Transverse colon (tissue), 4 donors: ENCODE measurements around the gene C11orf68. TPM values are rescaled to one million over a fixed set of nuclear protein-coding genes. Genes with fewer than 3 reads are reported as not detected.
"Not testable (repeated sequence)": the region's sequence is repeated elsewhere in the genome, so short reads cannot be mapped to it uniquely, and the experiment has no call there.

Experiments
- DNase-seq: peaks from one replicate; pipeline ENCODE4 v3.0.0-alpha.2; 2019
- H3K27ac ChIP-seq, 4 donors: fragments of 200-600 bp; sonication (generic); 2 replicates each; pipeline ENCODE4 v1.5.1; 2016 to 2018; ENCODE audit warnings: inconsistent platforms in 4 of 4
- H3K27me3 ChIP-seq: fragments of 200-600 bp; sonication (generic); 2 replicates; pipeline ENCODE4 v1.5.1; 2017; ENCODE audit warnings: inconsistent platforms
- H3K36me3 ChIP-seq, 4 donors: fragments of 200-600 bp; sonication (generic); 2 replicates each; pipeline ENCODE4 v1.5.1; 2017 to 2019; ENCODE audit warnings: inconsistent platforms in 4 of 4
- H3K4me1 ChIP-seq, 4 donors: fragments of 200-600 bp; sonication (generic); 2 replicates each; pipeline ENCODE4 v1.5.1; 2017 to 2020; ENCODE audit warnings: inconsistent platforms in 4 of 4
- H3K4me3 ChIP-seq, 4 donors: fragments of 200-600 bp; sonication (generic); 1 replicate in 1 of 4; 2 replicates in 3 of 4; pipeline versions ENCODE4 v1.5.1 to v1.6.1; 2017 to 2019; ENCODE audit warnings: inconsistent platforms in 4 of 4
- H3K9me3 ChIP-seq, 2 donors: fragments of 200-600 bp; sonication (generic); 2 replicates each; pipeline ENCODE4 v1.5.1; 2017 to 2019; ENCODE audit warnings: inconsistent platforms in 2 of 2
- EP300 ChIP-seq: sonication (generic); formaldehyde crosslinking; IDR thresholded peaks from one replicate; pipeline ENCODE4 v1.6.1; 2017; ENCODE audit warnings: antibody characterized with exemption, low read depth
- POLR2A ChIP-seq: fragments of 450-650 bp; IDR thresholded peaks from one replicate; pipeline ENCODE4 v1.6.1; 2016; ENCODE audit warnings: antibody characterized with exemption, mild to moderate bottlenecking, moderate library complexity
- POLR2AphosphoS5 ChIP-seq, 3 donors: sonication (generic); formaldehyde crosslinking; IDR thresholded peaks; one replicate each; pipeline ENCODE4 v1.6.1; 2016; ENCODE audit warnings: antibody characterized with exemption in 3 of 3
- WGBS, 2 donors: methylation state at CpG; one replicate each; pipeline ENCODE4 v1.1.5; 2018; ENCODE audit warnings: low coverage in 1 of 2; 5-methylcytosine and 5-hydroxymethylcytosine counted together
- in situ Hi-C, 4 donors: fragments of 200-750 bp; cut with MboI; loops; one replicate each; pipeline versions ENCODE4 v1.15.0 to v1.15.1; 2017; ENCODE audit warnings: low sequenced_read_pairs in 3 of 4, low pct_ligation_motif_present in 1 of 4, low pct_unique_long_range_greater_than_20kb in 1 of 4
- intact Hi-C: fragments of 100-400 bp; cut with DNase I; formaldehyde crosslinking; loops from one replicate; pipeline ENCODE4 v1.15.1; 2023; ENCODE audit warnings: low total_unique reads
- total RNA-seq, 4 donors: library from RNA; depleted of rRNA; stranded (reverse); fragments of >200 nt; gene quantifications; one replicate each; pipeline ENCODE4 v1.1.0, GENCODE V29; 2016
- TF ChIP-seq, protein P1 (sequence below), 5 experiments: fragments of 200-600 bp in 3 of 5; fragments of 450-650 bp in 2 of 5; sonication (generic) in 3 of 5; IDR thresholded peaks; 1 replicate in 2 of 5; 2 replicates in 3 of 5; pipeline ENCODE4 v1.5.1; 2016 to 2017; ENCODE audit warnings: antibody characterized with exemption in 5 of 5, inconsistent platforms in 3 of 5, mild to moderate bottlenecking in 2 of 5, moderate library complexity in 1 of 5

C11orf68 gene
- total RNA-seq, 4 donors from 2014 or later, result 15.2 to 59.5 (median 22.8) TPM

GRCh38 chr11:65958291-65958690 is 39.4 kb upstream of the C11orf68 start:
- DNase-seq, result no peak
- Histone ChIP-seq H3K27me3 (peaks cover 4% of the 10 kb centered on the region), H3K27ac (no peak overlapping the region), H3K4me3 (no peak overlapping the region), H3K9me3 (no peaks in the 10 kb centered on the region), H3K36me3 (no peaks in the 10 kb centered on the region), H3K4me1 (peaks cover 14 to 18% (median 15%) of the 10 kb centered on the region in 4 donors)
- WGBS, 2 donors, result 80% methylated on average over 1 to 4 of the region's 4 CpGs
- in situ Hi-C loops, result no loop called here
- TF ChIP-seq, protein P1, sequence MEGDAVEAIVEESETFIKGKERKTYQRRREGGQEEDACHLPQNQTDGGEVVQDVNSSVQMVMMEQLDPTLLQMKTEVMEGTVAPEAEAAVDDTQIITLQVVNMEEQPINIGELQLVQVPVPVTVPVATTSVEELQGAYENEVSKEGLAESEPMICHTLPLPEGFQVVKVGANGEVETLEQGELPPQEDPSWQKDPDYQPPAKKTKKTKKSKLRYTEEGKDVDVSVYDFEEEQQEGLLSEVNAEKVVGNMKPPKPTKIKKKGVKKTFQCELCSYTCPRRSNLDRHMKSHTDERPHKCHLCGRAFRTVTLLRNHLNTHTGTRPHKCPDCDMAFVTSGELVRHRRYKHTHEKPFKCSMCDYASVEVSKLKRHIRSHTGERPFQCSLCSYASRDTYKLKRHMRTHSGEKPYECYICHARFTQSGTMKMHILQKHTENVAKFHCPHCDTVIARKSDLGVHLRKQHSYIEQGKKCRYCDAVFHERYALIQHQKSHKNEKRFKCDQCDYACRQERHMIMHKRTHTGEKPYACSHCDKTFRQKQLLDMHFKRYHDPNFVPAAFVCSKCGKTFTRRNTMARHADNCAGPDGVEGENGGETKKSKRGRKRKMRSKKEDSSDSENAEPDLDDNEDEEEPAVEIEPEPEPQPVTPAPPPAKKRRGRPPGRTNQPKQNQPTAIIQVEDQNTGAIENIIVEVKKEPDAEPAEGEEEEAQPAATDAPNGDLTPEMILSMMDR (IDR thresholded peaks at IDR 0.05), result no peak
- TF ChIP-seq POLR2AphosphoS5 (IDR thresholded peaks at IDR 0.05) (no peak), EP300 (no peak)
- intact Hi-C loops, result no loop called here

GRCh38 chr11:65954771-65955170 is 35.9 kb upstream of the C11orf68 start:
- no peaks in the 10 kb centered on the region for H3K36me3 ChIP-seq
- in situ Hi-C loops (no loop called here), intact Hi-C loops (no loop called here)
- H3K4me3 ChIP-seq, result no peak overlapping the region
- H3K27ac ChIP-seq, result no peak overlapping the region
- 73% methylated on average over 7 to 8 of the region's 8 CpGs for WGBS, 2 donors
- TF ChIP-seq EP300 (no peak), POLR2AphosphoS5 (IDR thresholded peaks at IDR 0.05) (no peak), POLR2A (no peak)
- TF ChIP-seq, protein P1 (IDR thresholded peaks at IDR 0.05), result no peak
- DNase-seq, result no peak
- H3K9me3 ChIP-seq, result no peaks in the 10 kb centered on the region
- no peaks in the 10 kb centered on the region for H3K4me1 ChIP-seq
- peaks cover 4% of the 10 kb centered on the region for H3K27me3 ChIP-seq

DNA sequence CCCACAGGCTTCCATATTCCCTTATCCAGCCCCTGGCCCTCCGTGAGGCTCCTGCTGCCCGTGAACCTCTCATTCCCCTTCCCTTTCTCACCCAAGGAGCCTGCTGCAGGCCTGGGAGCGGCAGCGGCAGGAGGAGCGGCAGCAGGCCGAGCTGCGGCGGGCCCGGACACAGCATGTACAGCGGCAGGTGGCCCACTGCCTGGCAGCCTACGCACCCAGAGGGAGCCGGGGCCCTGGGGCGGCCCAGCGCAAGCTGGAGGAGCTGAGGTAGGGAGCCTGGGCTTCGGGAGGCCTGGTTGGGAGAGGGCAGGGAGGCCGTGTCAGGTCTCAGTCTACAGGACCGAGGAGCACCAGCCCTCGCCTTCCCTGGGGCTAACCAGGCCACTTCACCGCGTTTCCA is 34.6 kb upstream of the C11orf68 start:
- no peaks in the 10 kb centered on the region for H3K9me3 ChIP-seq
- DNase-seq, result no peak
- in situ Hi-C loops (no loop called here), intact Hi-C loops (no loop called here)
- no peak for TF ChIP-seq POLR2A
- TF ChIP-seq, protein P1 (IDR thresholded peaks at IDR 0.05), result no peak
- no peak for TF ChIP-seq EP300
- no peak for TF ChIP-seq POLR2AphosphoS5 (IDR thresholded peaks at IDR 0.05)
- peaks cover 4% of the 10 kb centered on the region for H3K27me3 ChIP-seq
- H3K36me3 ChIP-seq, result no peaks in the 10 kb centered on the region
- H3K4me3 ChIP-seq, result no peak overlapping the region
- 90% methylated on average over 20 of the region's 20 CpGs; no CpG with 5 or more reads in 1 of the 2 donors for WGBS, 2 donors
- no peaks in the 10 kb centered on the region for H3K4me1 ChIP-seq
- H3K27ac ChIP-seq, result no peak overlapping the region

- no peak for TF ChIP-seq POLR2A
- TF ChIP-seq, protein P1 (IDR thresholded peaks at IDR 0.05), result no peak
- no peak for TF ChIP-seq POLR2AphosphoS5 (IDR thresholded peaks at IDR 0.05)
- TF ChIP-seq EP300, result no peak
- no peaks in the 10 kb centered on the region for H3K36me3 ChIP-seq
- intact Hi-C loops (no loop called here), in situ Hi-C loops (no loop called here)
- H3K4me3 ChIP-seq, result no peak overlapping the region
- H3K9me3 ChIP-seq, result no peaks in the 10 kb centered on the region
- WGBS, 2 donors, result 35% methylated on average over 6 of the region's 6 CpGs; no CpG with 5 or more reads in 1 of the 2 donors
- DNase-seq, result no peak
- peaks cover 4% of the 10 kb centered on the region for H3K27me3 ChIP-seq
- no peak overlapping the region for H3K27ac ChIP-seq
- no peaks in the 10 kb centered on the region for H3K4me1 ChIP-seq
Measured at GRCh38 chr11:65952052-65952521, 33.2 kb upstream of the C11orf68 start.

DNA sequence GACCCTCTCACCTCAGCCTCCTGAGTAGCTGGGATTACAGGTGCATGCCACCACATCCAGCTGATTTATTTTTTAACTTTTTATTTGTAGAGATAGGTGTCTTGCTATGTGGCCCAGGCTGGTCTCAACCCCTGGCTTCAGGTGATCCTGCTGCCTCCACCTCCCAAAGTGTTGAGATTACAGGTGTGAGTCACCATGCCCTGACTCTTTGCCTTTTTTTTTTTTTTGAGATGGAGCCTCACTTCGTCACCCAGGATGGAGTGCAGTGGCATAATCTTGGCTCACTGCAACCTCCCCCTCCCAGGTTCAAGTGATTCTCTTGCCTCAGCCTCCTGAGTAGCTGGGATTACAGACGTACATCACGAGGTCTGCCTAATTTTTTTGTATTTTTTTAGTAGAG is 32.8 kb upstream of the C11orf68 start:
- H3K4me1 ChIP-seq, intact Hi-C loops, DNase-seq, H3K9me3 ChIP-seq, H3K27ac ChIP-seq, H3K4me3 ChIP-seq, H3K36me3 ChIP-seq, in situ Hi-C loops, H3K27me3 ChIP-seq: not testable (repeated sequence)
- WGBS, 2 donors, result 51 to 57% methylated on average over 2 to 3 of the region's 3 CpGs

GRCh38 chr11:65950711-65951110 is 31.8 kb upstream of the C11orf68 start:
- intact Hi-C loops, H3K9me3 ChIP-seq, H3K4me1 ChIP-seq, H3K4me3 ChIP-seq, H3K36me3 ChIP-seq, DNase-seq, in situ Hi-C loops, H3K27ac ChIP-seq, H3K27me3 ChIP-seq: not testable (repeated sequence)
- 97% methylated on average over 5 of the region's 5 CpGs; no CpG with 5 or more reads in 1 of the 2 donors for WGBS, 2 donors
